HG03565 (cell line): ENCODE results near the gene CASQ2.
A peak's percentile ranks its signal among the peaks of the same experiment; 100 is the strongest.

Experiments used
- ATAC-seq: cut with Tn5 transposase; IDR thresholded peaks from one replicate; pipeline ENCODE4 v1.9.1; 2021; ENCODE audit warnings: mild to moderate bottlenecking, moderate library complexity; ENCODE audit not compliant: unreplicated experiment

CASQ2 gene

GRCh38 chr1:115701090-115701489, 67.4 kb downstream of the CASQ2 start:
- ATAC-seq: no peak

- ATAC-seq: no peak
Observed at GRCh38 chr1:115697619-115698018, 70.9 kb downstream of the CASQ2 start.

DNA sequence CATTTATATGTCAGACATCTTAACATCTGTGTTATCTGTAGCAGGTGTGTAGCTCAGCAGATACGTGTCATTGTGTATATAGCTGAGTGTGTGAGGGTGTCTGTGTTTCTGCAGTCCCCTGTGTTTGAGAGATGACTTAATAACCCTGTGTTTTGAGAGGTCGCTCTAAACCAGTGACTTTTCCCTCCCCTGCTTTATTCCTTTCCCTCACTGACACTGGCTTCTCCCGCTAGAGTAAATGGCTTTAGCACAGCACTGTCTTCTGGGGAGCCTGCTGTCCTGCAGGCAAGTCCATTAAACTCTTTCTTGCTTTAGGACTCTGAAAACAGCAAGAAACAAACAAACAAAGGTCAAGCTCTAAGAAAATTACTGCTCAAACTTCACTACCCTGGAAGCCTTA, 73.7 kb downstream of the CASQ2 start:
- no peak for ATAC-seq

DNA sequence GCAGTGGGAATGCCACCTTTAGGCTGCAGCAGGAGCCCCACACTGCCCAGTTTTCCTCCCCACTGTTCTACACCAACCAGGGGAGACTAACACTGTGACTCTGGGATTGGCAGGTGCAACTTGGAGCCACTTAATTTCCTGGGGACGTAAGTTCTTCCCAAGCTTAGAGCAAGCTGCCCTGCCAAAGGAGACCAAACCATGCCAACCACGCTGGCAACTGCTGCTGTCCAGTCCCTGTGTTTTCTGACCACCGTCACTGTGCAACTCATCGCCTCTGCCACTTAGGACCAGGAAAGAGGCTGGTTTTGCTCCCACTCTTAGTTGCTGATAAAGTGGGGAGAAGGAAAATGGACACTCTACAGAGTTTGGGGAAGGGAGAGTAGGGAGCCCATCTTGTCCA, 76.3 kb downstream of the CASQ2 start:
- ATAC-seq: no peak

DNA sequence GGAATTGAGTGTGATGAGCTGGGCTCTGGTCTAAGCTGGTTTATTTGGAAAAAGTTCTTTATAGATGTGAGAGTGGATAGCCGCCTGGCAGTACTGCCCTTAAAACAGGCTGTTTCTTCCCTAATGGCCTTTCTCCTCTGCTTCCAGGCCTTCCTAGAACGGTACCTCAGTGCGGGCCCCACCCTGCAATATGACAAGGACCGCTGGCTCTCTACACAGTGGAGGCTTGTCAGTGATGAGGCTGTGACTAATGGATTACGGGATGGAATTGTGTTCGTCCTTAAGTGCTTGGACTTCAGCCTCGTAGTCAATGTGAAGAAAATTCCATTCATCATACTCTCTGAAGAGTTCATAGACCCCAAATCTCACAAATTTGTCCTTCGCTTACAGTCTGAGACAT, 77.5 kb downstream of the CASQ2 start:
- no peak for ATAC-seq

- ATAC-seq: no peak
Observed at GRCh38 chr1:115687744-115688143, 80.8 kb downstream of the CASQ2 start.

DNA sequence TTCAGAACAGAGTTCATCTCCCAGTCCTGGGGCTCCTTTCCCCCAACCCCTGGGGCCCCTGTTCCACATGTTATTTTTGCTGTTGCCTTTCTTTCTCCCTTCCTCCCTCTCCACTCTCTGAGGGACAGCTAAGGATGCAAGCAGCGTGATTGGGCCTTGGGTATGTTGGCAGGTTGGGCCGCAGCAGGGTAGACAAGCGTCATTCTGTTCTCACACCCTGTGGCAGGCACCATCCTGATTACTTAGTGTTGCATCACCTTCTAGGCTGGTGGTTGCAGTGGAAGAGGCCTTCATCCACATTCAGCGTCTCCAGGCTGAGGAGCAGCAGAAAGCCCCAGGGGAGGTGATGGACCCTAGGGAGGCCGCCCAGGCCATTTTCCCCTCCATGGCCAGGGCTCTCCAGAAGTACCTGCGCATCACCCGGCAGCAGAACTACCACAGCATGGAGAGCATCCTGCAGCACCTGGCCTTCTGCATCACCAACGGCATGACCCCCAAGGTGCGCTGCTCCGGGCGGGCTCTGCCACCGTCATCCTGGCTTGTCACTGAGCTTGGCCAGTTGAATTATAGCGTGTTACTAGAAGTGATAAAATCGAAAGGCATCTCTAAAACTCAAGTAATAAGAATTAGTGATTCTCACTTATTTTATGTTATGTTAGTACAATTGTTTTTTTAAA, 83.3 kb downstream of the CASQ2 start:
- ATAC-seq: no peak

DNA sequence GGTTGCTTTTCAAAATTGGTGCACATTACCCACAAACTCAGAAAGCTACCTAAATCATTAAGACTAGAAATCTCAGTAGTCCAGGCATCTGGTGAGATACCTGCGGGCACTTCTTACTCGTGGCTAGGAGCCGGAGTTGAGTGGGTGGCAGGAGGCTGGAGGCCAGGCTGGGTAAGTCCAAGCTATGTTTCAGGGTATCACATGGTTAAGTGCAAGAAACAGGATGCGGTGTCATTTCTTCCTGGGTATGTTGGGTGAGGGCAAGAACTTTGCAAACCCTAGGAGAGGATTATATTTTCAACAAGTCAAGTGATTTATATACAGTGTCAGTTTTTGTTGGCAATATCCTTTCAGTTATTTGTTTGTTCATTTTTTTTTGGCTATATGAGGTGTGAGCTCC, 85.7 kb downstream of the CASQ2 start:
- ATAC-seq: no peak

DNA sequence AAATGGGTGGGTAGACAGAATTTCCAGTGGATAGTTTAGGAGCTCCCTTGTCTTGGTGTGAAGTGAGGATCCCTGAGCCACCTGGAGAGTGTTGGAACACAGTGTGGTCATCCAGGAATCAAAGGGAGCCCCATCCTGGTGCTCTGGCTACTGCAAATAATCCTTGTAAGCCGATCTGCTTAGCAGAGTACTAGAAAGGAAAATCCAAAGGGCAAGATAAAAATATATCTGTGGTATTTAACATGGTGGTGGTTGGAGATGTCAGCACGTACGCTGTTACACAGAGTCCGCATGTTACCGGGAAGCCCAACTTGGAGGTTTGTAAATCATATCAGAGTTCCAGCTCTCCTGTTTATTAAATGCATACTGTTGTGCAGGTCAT, 87.8 kb downstream of the CASQ2 start:
- no peak for ATAC-seq

DNA sequence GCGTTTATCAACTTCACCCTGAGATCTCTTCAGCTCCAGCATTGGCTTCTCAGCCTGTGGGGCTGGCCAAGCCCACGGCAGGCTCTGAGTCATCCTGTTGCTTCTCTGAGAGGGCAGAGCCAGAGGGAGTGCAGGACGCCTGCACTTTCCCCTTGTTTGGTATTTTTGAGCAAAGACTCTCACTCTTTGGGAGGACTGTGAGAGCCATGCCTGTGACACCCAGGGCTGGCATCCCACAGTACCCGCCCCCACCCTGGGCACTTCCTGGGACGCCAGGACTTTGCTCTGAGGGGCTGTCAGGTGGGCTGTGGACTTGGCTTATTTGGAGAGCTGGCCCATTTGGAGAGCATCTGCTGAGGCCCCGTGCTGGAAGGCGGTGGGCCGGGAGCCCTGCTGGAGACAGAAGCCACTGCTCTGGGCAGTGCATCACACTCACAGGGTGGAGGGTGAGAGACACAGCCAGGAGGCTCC, 89.3 kb downstream of the CASQ2 start:
- no peak for ATAC-seq

DNA sequence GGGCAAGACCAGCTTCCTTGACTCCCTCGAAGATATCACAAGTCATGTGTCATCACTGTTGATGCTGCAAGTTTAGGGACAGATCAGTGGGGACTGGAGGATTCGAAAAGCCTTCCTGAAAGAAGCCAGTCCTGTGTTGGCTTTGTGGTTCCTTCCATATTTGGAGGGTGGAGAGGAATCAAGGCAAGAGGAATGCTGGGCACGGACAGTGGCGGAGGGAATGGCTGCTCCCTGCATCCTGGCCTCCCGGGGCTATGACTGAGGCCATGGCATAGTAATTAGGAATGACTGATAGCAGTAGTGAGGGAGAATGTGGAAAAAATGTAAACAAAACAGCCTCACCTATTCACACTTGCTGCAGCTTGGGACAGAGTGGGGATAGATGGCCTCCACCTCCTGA, 90.4 kb downstream of the CASQ2 start:
- ATAC-seq: no peak

- ATAC-seq: no peak
Observed at GRCh38 chr1:115677565-115677964, 90.9 kb downstream of the CASQ2 start.

GRCh38 chr1:115677182-115677555, 91.3 kb downstream of the CASQ2 start:
- ATAC-seq: peak; percentile 48

DNA sequence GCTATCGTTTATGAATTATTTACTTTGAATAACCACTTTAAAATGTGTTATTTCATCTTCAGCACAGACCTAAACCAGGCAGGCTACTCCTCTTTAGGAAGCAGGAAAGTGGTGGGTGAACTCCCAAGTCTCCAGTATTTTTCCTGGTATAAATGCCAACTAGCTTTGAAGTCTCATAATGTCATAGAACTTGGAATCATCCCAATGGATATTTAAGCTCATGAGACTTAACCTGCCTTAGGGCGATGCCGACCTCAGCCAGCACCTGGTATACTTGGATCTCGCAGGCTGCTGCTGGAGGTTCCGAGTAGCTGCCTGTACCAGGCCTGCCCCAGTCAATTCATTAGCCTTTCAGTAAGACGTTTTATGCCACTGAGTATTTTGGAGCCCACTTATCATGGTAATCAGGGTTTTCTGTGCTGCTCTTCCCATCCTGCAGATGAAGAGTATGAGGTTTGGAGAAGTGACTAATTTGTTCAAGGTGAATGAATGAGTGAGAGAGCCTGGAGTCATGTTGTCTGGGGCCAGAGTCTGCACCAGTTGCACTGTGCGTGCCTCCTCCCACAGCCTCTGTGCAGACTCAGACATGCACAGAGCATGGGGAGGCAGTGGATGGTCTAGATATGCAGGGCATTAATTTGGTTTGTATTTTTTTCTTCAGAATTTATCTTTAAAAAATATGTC, 91.9 kb downstream of the CASQ2 start:
- ATAC-seq: peak; percentile 30

- ATAC-seq: no peak
Observed at GRCh38 chr1:115672224-115673009, 96.1 kb downstream of the CASQ2 start.

GRCh38 chr1:115671176-115671934, 97.2 kb downstream of the CASQ2 start:
- no peak for ATAC-seq

DNA sequence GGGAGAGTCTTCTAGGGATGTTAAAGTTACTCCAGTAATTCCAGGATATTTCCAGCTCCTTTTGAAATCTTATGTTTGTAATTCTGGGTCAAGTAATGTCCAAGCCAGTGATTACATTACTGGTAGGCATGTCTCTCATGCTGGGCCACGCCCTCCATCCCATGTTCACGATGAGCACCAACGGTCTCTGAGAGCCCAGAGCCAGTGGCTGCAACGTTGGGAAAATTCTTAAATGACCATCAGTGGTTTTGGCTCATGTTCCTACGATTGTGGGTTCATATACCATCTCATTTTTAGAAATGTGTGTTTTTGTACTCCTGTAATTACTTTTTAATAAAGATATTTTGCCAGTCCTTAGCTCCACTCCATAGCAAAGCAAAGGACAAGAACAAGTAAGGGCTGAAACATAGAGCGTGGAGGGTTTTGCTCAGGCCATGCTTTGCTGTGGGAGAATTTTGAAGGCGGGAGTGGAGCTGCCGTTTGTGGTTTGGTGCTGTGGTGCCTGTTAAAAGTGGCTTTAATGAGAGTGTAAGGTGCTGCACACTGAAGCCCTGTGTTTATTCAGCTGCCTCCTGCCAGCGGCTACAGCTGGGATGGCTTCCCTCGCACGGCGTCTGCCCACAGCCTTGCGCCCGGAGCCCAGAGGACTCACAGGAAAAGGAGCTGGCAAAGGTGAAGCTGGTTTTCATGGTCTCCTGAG, 97.9 kb downstream of the CASQ2 start:
- no peak for ATAC-seq

GRCh38 chr1:115669886-115670285, 98.6 kb downstream of the CASQ2 start:
- ATAC-seq: no peak

- ATAC-seq: no peak
Observed at GRCh38 chr1:115669002-115669673, 99.4 kb downstream of the CASQ2 start.

GRCh38 chr1:115668579-115668978, 99.9 kb downstream of the CASQ2 start:
- ATAC-seq: no peak
